ENCODE measurements around the gene ANXA9.

GRCh38 chr1:151007853-151008243 is 25.8 kb downstream of the ANXA9 start:
- TF ChIP-seq POLR2AphosphoS5 (IDR thresholded peaks at IDR 0.05; ENCODE audit: insufficient read depth in 1 of 2, low read depth in 1 of 2) = no peak
- no peak for TF ChIP-seq CTCF (IDR thresholded peaks at IDR 0.05)
- no peak for TF ChIP-seq POLR2A (IDR thresholded peaks at IDR 0.05)
